Measurements from ENCODE around the gene IL13RA2.

Gene IL13RA2

GRCh38 chrX:114985967-114986592 is 31.3 kb downstream of the IL13RA2 start:
- no peak for DNase-seq

- DNase-seq, result no peak
Observed at GRCh38 chrX:114976292-114976691, 41.1 kb downstream of the IL13RA2 start.

GRCh38 chrX:114973013-114973412 is 44.4 kb downstream of the IL13RA2 start:
- no peak for DNase-seq

DNA sequence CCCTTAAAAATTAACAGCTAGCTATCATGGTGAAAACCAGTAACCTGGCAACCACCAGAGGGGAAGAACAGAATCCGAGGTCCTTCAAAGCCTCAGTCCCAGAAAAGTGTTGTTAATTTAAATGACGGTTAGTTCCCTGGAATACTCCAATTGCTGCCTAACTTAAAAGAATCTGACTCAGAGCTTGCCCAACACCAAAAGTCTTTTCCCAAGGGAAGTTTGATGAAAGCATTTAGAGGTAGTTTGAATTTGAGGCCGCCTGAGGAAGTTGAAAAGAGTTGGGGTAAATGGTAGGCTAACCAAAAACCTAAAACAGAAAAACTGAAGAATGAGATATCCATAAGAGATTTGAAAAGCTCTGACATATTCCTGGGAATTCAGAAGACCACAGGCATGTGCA is 46.6 kb downstream of the IL13RA2 start:
- DNase-seq, result no peak

DNA sequence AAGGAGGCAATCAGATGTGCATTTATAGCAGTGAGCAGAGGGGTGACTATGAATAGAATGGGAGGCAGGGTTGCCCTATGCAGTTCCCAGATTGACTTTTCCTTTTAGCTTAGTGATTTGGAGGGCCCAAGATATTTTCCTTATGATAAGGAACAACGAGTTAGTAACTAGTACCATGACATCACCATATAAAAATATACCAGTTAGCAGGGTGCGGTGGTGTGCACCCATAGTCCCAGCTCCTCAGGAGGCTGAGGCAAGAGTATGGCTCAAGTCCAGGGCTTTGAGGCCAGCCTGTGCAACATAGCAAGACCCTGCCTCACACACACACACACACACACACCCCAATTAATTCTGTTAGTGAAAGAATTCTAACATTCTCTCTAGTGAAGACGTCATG is 53.0 kb downstream of the IL13RA2 start:
- DNase-seq, result no peak

- DNase-seq, result no peak
Observed at GRCh38 chrX:114962209-114962608, 55.2 kb downstream of the IL13RA2 start.

- no peak for DNase-seq
Observed at GRCh38 chrX:114959729-114960128, 57.7 kb downstream of the IL13RA2 start.
